Caco-2 (cell line): ENCODE measurements around the gene SLC6A6. TPM values are rescaled to one million over a fixed set of nuclear protein-coding genes. Genes with fewer than 3 reads are reported as not detected.

Experiments
- total RNA-seq: library from RNA; stranded (reverse); gene quantifications from 2 replicates; pipeline ENCODE4 v1.2.3, GENCODE V29; 2022

SLC6A6 gene
- total RNA-seq, 1 experiment from 2014 or later: 49.6 TPM

Other genes with a start within 250 kb of the SLC6A6 start
- gene XPC, start 224.0 kb upstream of the SLC6A6 start, total RNA-seq: 31.0 and 33.1 TPM in 2 replicates
- 19.1 and 20.5 TPM in 2 replicates for gene LSM3, start 223.8 kb upstream of the SLC6A6 start, total RNA-seq
- 2.2 and 4.5 TPM in 2 replicates for gene GRIP2, start 137.7 kb downstream of the SLC6A6 start, total RNA-seq
- 22.4 and 24.6 TPM in 2 replicates for gene CCDC174, start 249.2 kb downstream of the SLC6A6 start, total RNA-seq